Mononuclear cell (primary cell): ENCODE results near the gene RGS18. TPM values are rescaled to one million over a fixed set of nuclear protein-coding genes. Genes with fewer than 3 reads are reported as not detected.
"Not testable (repeated sequence)": the region's sequence is repeated elsewhere in the genome, so short reads cannot be mapped to it uniquely, and the experiment has no call there.

Source experiments
- H3K27me3 ChIP-seq: 2 replicates; pipeline ENCODE4 v1.6.0; 2011; ENCODE audit warnings: low read length, control low read depth; ENCODE audit not compliant: insufficient read depth
- H3K4me1 ChIP-seq: 2 replicates; pipeline ENCODE4 v1.5.1; 2011; ENCODE audit warnings: mild to moderate bottlenecking, low read length, control low read depth; ENCODE audit not compliant: insufficient read depth
- H3K4me3 ChIP-seq: 2 replicates; pipeline ENCODE4 v1.5.1; 2011; ENCODE audit warnings: mild to moderate bottlenecking, low read length, moderate library complexity
- H3K9me3 ChIP-seq: 2 replicates; pipeline ENCODE4 v1.5.1; 2011; ENCODE audit warnings: low read depth, mild to moderate bottlenecking, control low read depth, low read length
- total RNA-seq: library from RNA; depleted of rRNA; stranded (reverse); fragments of >200 nt; gene quantifications from one replicate; pipeline ENCODE4 v1.2.3, GENCODE V29; 2012

Gene RGS18
- total RNA-seq, 1 donor = 263 TPM

DNA sequence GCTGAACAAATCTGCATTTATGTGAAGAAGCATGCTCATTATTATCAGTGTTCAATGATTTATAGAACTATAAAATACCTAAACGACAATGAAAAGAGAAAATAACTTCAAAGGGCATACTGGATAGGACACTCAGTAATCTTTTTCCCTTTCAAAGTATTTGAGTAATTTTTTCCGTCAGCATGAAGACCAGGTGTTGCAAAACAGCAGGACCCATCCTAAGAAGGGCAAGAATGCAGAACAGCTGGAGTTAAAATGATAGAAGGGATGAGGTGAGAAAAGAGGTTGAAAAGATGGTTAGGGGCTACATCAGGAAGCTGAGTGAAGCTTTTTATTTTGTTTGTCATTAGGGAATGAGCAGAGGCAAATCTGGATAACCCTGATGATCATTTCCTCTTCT, 7.1 kb upstream of the RGS18 start:
- no peak overlapping the region for H3K4me3 ChIP-seq
- H3K27me3 ChIP-seq = no peaks in the 10 kb centered on the region
- peaks cover 7% of the 10 kb centered on the region for H3K4me1 ChIP-seq
- H3K9me3 ChIP-seq = no peaks in the 10 kb centered on the region

DNA sequence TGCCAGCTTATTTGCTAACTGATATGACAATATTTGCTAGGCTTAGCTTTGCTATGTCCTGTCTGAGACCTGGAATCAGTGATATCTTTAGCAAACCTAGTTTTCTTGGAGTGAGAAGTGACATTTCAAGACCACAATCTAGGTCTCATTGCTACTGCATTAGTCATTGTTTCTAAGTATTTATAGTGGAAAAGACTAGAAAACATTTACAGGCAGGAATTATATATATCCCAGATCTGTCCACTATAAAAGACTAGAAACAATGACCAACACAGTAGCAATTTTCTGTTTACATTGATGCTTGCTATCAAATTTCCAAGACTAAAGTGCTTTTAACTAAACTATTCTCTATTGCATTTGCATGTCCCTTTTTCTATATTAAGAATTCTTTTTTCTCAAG, 5.0 kb upstream of the RGS18 start:
- Histone ChIP-seq H3K27me3 (no peaks in the 10 kb centered on the region), H3K4me1 (peaks cover 8% of the 10 kb centered on the region), H3K4me3 (no peak overlapping the region), H3K9me3 (no peaks in the 10 kb centered on the region)

DNA sequence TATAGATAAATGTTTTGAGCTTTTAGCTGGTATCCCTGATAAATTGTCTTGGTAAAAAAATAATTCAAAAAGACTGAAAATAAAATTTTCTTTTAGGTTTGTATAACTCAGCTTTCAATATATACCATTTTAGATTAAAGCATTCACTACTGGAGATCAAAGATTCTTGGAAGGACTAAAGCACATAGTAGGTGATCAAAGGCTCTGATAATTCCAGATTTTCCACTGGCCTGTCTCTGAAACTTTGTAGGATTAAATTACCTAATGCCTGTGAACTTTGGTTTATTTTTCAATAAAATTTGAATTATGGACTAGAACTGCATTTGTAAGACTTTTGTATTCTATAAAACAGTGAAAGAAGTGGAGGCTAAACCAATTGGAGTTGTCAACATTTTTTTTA, 1.2 kb upstream of the RGS18 start:
- H3K27me3 ChIP-seq = no peaks in the 10 kb centered on the region
- H3K4me3 ChIP-seq = no peak overlapping the region

DNA sequence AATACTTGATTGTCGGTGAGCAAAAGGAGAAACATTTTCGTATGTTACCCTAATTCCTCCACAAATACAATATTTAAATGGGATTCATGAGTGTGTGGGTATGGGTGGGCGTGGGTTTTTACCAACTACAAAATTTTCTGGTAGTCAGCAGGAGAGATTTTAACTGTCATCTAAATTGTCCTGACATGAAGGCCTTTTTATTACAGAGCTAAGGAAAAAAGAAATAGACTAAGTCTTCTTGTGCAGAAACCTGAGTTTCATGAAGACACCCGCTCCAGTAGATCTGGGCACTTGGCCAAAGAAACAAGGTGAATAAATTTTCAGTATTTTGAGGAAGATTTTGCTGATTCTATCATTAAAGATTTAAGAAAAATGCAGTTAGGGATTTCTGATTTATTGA, 752 bp downstream of the RGS18 start:
- H3K9me3 ChIP-seq = no peaks in the 10 kb centered on the region
- no peaks in the 10 kb centered on the region for H3K27me3 ChIP-seq
- H3K4me3 ChIP-seq = peak overlapping the region; percentile 61
- H3K4me1 ChIP-seq = peaks cover 23% of the 10 kb centered on the region

More for the DNA sequence above, 1.2 kb upstream of the RGS18 start:
- H3K4me1 ChIP-seq = peaks cover 18% of the 10 kb centered on the region
- H3K9me3 ChIP-seq = no peaks in the 10 kb centered on the region

DNA sequence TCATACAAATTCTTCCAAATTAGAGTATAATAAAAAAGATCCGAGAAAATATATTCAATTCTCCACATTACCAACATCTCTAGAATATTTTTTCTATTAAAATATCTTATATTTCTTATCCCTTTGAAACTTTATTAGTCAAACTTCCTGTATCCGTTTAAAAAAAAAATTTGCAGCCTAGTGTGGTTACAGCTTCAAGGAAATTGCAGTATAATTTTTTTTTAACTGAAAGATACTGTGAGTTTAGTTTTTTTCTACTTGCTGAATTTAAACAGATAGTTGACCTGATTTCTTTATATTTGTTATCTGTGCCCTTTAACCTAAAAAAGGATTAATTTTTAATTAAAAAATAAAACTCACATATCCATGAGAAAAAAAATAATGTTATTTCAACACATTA, 1.5 kb downstream of the RGS18 start:
- H3K4me1 ChIP-seq = peaks cover 23% of the 10 kb centered on the region
- H3K4me3 ChIP-seq = peak overlapping the region; percentile 61
- no peaks in the 10 kb centered on the region for H3K27me3 ChIP-seq
- no peaks in the 10 kb centered on the region for H3K9me3 ChIP-seq

DNA sequence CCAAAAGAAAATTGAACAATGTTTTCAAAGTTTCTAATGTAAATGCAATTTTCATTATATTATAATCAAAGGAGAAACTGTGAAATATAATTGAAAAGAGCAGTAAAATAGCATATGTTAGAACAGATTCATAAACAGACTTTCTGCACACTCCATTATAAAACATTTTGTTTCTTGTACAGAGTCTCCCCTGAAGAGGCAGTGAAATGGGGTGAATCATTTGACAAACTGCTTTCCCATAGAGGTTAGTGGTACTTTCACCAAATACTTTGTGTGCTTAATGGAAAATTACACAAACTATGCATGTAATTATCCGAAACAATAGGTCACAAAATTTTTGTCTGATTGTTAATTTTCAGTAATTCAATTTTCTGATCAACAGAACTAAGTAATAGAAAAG, 1.9 kb downstream of the RGS18 start:
- H3K4me3 ChIP-seq = peak overlapping the region; percentile 61
- H3K27me3 ChIP-seq = no peaks in the 10 kb centered on the region
- no peaks in the 10 kb centered on the region for H3K9me3 ChIP-seq
- peaks cover 20% of the 10 kb centered on the region for H3K4me1 ChIP-seq

DNA sequence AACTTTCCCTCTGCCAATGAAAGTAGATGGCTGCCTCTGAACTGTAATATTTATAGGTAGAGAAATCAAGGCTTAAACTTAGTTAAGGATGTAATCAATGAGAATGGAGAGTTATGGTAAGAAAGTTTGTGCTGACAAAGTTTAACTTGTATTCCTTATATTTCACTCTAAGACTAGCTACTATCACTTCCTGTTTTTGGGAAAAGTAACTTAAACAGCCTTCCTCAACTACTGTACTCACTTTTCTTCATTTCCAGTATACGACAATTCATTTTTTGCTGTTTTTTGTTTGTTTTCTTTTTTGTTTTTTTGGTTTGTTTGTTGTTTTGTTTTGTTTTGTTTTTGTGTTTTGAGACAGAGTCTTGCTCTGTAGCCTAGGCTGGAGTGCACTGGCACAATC, 3.7 kb downstream of the RGS18 start:
- no peaks in the 10 kb centered on the region for H3K9me3 ChIP-seq
- H3K4me3 ChIP-seq = no peak overlapping the region
- peaks cover 20% of the 10 kb centered on the region for H3K4me1 ChIP-seq
- H3K27me3 ChIP-seq = no peaks in the 10 kb centered on the region

DNA sequence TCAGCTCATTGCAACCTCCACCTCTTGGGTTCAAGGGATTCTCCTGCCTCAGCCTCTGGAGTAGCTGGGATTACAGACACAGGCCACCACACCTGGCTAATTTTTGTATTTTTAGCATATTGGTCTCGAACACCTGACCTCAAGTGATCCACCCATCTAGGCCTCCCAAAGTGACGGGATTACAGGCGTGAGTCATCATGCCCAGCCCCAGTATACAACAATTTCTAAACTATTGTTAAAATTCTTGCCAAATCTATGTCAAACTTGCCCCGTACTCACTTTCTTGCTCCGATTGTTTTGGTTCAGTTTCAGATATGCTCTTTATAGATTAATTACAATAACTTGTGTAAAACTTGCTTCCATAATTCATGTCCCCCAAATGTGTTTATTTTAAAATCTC, 4.1 kb downstream of the RGS18 start:
- Histone ChIP-seq H3K9me3 (no peaks in the 10 kb centered on the region), H3K27me3 (no peaks in the 10 kb centered on the region), H3K4me3 (no peak overlapping the region), H3K4me1 (peaks cover 22% of the 10 kb centered on the region)

DNA sequence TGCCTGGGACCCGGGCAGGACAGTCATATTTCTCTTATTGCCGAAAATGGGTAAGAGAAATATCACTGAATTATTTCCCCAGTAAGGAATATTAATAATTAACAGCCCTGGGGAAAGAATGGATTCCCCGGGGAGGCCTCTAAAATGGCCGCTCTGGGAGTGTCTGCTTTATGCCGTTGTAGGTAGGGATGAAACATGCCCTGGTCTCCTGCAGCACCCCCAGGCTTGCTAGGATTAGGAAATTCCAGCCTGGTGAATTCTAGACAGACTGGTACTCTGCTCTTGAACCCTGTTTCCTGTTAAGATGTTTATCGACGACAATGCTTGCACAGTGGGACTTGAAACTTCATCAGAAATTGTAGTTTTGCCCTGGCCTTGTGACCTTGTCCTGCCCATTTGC, 6.7 kb downstream of the RGS18 start:
- peaks cover 37% of the 10 kb centered on the region for H3K4me1 ChIP-seq
- H3K4me3 ChIP-seq, H3K27me3 ChIP-seq, H3K9me3 ChIP-seq: not testable (repeated sequence)

DNA sequence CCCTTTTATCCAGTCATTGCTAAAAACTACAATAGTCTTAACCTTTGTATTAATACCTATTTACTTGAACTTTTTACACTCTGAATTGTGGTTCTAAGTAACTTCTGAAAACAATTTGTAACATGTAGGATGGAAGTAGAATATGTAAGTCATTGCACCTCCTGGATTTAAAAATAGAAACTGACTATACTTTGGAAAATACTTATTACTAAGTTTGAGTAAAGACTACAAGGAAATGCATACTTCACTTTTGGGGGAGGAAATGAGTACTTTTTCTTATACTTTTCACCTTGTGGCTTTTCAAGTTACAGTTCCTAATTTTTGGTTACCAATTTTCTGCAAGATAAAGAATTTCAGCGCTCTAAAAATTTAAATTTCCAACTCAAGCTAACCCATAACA, 8.7 kb downstream of the RGS18 start:
- no peak overlapping the region for H3K4me3 ChIP-seq

DNA sequence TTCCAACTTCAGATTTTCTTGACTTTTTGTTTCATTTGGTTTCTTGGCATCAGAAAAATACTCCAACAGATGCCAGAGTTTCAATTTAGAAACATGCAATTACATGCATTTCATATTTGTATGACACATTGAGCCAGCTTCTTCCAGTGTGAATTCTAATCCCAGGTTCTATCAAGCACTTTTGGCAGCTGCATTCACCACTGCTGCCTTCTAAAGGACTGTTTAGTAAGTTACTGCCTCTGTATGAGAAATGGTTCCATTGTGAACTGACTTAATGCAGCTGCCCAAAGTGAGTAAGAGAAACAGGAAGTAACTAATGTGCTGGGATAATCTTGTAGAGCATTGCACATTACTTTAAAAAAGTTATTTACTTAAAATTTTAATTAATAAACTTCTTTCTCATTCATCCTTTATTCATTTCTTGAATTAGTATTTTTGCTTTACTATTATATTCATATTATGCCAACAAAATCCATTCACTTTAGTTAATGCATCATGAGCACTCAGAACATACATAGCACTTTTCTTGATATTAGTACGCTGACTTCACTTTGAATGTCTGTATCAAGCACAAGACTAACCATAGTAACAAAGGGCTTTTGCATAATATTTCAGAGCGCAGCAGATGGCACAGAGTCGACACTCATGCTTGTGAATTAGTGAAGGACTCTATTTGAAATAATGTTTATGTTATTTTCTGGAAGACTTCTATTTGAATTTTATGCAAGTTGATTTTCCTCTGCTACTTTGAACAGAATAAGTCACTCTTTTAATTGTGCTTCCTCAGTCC, 9.8 kb downstream of the RGS18 start:
- no peaks in the 10 kb centered on the region for H3K9me3 ChIP-seq
- H3K4me3 ChIP-seq = no peak overlapping the region
- H3K4me1 ChIP-seq = peaks cover 48% of the 10 kb centered on the region
- no peaks in the 10 kb centered on the region for H3K27me3 ChIP-seq

More for the DNA sequence above, 8.7 kb downstream of the RGS18 start:
- Histone ChIP-seq H3K27me3 (no peaks in the 10 kb centered on the region), H3K9me3 (no peaks in the 10 kb centered on the region), H3K4me1 (peaks cover 47% of the 10 kb centered on the region)

DNA sequence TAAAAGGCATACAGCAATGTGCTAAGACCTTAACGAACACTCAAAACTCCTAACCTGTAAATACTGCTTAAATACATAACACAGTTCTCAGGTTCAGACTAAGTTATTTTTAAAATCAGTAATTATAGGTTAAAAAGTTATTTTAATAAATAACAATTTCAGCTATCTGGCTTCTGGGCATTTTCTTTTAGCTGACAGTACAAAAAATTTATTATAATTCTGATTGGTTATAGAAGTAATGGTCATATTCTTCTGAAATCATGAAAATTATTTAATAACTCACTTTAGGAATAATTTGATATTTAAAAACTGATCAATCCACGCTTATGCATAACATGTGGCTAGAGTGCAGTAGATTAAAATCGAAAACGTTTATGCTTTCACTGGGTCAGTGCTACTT, 10.7 kb downstream of the RGS18 start:
- peaks cover 48% of the 10 kb centered on the region for H3K4me1 ChIP-seq
- no peaks in the 10 kb centered on the region for H3K9me3 ChIP-seq
- no peaks in the 10 kb centered on the region for H3K27me3 ChIP-seq
- no peak overlapping the region for H3K4me3 ChIP-seq

DNA sequence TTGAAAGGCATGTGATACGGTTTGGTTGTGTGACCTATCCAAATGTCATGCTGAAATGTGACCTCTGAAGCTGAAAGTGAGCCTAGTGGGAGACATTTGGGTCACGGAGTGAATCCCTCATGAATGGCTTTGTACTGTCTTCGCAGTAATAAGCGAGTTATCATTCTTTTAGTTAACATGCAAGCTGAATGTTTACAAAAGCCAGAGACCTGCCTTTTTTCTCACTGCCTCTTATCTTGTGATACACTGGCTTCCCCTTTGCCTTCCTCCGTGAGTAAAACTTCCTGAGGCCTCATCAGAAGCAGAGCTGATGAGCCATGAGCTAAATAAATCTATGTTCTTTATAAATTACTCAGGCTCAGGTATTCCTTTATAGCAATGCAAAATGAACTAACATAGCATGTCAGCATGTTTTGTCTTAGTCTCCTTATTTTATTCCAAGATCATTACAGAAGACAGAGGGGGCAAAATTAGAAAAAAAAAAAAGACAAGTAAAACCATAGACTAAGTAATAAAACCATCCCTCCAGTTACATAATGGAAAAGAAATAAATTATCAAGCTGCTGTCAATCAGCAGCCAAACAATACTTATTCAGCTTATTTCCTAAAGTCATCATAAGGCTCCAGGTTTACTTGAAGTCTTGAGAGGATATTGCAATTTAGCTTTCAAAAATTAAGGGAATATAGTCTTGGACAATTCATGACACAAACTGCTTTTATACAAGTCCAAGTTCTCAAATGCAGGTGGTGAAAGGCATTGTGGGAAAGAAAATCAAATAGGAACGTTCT, 12.1 kb downstream of the RGS18 start:
- H3K4me1 ChIP-seq = peaks cover 49% of the 10 kb centered on the region
- H3K4me3 ChIP-seq = no peak overlapping the region
- no peaks in the 10 kb centered on the region for H3K9me3 ChIP-seq
- no peaks in the 10 kb centered on the region for H3K27me3 ChIP-seq

DNA sequence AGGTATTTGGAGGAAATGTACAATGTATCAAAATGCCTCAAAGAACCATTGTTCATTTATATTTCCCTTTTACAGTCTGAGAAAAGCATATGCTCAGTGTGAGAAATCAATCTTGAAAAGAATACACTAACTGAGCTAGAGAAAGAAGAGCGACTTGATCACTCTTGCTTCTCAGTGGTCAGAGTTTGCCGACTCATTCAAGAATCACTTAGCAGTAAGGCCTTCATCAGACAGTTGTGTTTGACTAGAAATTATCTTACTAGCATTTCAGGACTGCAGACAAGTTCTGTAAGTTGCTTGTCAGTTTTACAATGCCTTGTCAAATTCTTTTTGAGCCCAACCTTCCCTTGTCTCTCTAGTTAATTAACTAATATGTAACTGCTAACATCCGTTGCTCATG, 12.9 kb downstream of the RGS18 start:
- no peaks in the 10 kb centered on the region for H3K9me3 ChIP-seq
- no peak overlapping the region for H3K4me3 ChIP-seq
- peaks cover 57% of the 10 kb centered on the region for H3K4me1 ChIP-seq
- no peaks in the 10 kb centered on the region for H3K27me3 ChIP-seq

DNA sequence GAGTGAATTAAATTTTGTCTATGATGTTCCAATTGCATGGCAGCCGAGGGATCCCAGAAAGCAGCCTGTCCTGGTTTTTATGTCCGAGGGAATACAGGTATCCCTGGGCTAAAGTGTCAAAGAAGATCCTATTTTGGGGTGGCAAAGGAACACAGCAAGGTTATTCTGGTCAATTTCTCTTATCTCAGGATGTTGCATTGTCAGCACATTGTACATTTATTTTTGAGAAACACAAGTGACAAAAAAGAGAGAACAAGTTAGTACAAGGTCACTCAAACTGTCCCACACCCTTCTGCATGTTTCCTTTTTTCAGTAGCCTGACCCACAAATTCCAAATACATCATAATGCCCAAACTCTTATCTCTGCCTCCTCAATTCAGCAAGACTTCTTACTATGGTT, 17.7 kb downstream of the RGS18 start:
- Histone ChIP-seq H3K4me1 (peaks cover 27% of the 10 kb centered on the region), H3K27me3 (no peaks in the 10 kb centered on the region), H3K9me3 (no peaks in the 10 kb centered on the region), H3K4me3 (no peak overlapping the region)

DNA sequence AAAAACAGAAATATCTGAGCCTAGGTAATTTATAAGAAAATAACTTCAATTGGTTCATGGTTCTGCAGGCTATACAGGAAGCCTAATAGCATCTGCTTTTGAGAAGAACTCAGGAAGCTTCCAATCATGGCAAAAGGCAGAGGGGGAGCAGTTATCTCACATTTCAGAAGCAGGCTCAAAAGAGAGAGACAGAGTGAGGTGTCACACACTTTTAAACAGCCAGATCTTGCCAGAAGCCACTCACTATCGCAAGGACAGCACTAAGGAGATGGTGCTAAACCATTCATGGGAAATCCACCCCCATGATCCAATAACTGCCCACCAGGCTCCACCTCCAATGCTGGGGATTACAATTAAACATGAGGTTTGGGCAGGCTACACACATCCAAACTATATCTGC, 25.5 kb downstream of the RGS18 start:
- Histone ChIP-seq H3K4me3 (no peak overlapping the region), H3K4me1 (no peaks in the 10 kb centered on the region), H3K9me3 (no peaks in the 10 kb centered on the region), H3K27me3 (no peaks in the 10 kb centered on the region)
